ENCODE results near the gene TRIM54. TPM values are rescaled to one million over a fixed set of nuclear protein-coding genes. Genes with fewer than 3 reads are reported as not detected.

Gene TRIM54
- total RNA-seq, 2 experiments from 2014 or later: 0.16 to 0.23 TPM

DNA sequence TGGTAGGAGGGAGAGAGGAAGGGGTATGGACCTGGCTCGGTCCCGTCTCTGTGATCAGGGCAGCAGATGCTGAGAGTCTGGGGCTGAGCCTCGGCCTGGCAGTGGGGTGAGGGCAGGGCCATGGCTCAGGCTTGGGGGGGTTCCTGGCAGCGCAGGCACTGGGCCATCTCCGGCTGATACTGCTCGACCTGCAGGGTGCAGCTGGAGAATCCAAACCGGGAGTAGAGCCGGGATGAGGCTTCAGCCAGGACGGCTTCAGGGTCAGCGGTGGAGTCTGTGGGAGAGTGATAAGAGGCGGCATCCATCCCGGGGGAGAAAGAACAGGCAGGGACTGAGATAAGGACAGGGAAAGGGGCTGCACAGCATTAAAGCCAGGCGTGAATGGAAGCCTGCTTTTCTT lies 27.0 kb upstream of the TRIM54 start:
- peaks cover 30% of the 10 kb centered on the region for H3K27me3 Mint-ChIP-seq
- TF ChIP-seq, protein P1, sequence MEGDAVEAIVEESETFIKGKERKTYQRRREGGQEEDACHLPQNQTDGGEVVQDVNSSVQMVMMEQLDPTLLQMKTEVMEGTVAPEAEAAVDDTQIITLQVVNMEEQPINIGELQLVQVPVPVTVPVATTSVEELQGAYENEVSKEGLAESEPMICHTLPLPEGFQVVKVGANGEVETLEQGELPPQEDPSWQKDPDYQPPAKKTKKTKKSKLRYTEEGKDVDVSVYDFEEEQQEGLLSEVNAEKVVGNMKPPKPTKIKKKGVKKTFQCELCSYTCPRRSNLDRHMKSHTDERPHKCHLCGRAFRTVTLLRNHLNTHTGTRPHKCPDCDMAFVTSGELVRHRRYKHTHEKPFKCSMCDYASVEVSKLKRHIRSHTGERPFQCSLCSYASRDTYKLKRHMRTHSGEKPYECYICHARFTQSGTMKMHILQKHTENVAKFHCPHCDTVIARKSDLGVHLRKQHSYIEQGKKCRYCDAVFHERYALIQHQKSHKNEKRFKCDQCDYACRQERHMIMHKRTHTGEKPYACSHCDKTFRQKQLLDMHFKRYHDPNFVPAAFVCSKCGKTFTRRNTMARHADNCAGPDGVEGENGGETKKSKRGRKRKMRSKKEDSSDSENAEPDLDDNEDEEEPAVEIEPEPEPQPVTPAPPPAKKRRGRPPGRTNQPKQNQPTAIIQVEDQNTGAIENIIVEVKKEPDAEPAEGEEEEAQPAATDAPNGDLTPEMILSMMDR (IDR thresholded peaks at IDR 0.05): no peak

DNA sequence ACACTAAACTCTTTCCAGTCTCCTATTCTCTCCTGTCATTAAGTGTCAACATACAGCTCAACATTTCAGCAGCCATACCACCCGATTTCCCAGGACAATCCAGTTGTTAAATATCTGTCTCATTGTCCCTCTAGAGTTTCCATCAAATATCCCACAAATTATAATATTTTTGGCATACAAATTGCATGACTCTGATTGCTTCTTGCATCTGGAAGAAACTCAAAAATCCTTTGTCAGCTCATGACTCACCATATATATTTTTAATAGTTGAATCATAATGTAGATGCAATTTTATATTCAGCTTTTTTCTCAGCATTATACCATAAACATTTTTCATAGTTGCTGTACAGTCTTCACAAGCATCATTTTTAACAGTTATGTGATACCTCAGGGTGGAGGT lies 26.6 kb upstream of the TRIM54 start:
- Mint-ChIP-seq H3K36me3 (ENCODE audit: low read depth) (no peaks in the 10 kb centered on the region), H3K27ac (no peak overlapping the region), H3K9me3 (no peaks in the 10 kb centered on the region), H3K27me3 (peaks cover 35% of the 10 kb centered on the region), H3K4me3 (no peak overlapping the region), H3K4me1 (ENCODE audit: low read depth) (no peaks in the 10 kb centered on the region)
- DNase-seq (no peak), ATAC-seq (no peak)
- TF ChIP-seq, protein P1 (IDR thresholded peaks at IDR 0.05): no peak
- intact Hi-C loops (cut with micrococcal nuclease): no loop called here
- CTCF ChIA-PET: interaction anchor here (1.0 kb wide), 1 partner anchor 24 kb away, joined by 4 read pairs; no protein-coding TSS in a partner anchor
- POLR2A ChIA-PET: no interaction called here

More for the DNA sequence above, 27.0 kb upstream of the TRIM54 start:
- intact Hi-C loops (cut with micrococcal nuclease): no loop called here
- no peak overlapping the region for H3K27ac Mint-ChIP-seq
- no peak overlapping the region for H3K4me3 Mint-ChIP-seq
- ChIA-PET CTCF (no interaction called here), POLR2A (no interaction called here)
- ATAC-seq (no peak), DNase-seq (no peak)
- H3K9me3 Mint-ChIP-seq: no peaks in the 10 kb centered on the region
- no peaks in the 10 kb centered on the region for H3K36me3 Mint-ChIP-seq (ENCODE audit: low read depth)
- H3K4me1 Mint-ChIP-seq (ENCODE audit: low read depth): no peaks in the 10 kb centered on the region

DNA sequence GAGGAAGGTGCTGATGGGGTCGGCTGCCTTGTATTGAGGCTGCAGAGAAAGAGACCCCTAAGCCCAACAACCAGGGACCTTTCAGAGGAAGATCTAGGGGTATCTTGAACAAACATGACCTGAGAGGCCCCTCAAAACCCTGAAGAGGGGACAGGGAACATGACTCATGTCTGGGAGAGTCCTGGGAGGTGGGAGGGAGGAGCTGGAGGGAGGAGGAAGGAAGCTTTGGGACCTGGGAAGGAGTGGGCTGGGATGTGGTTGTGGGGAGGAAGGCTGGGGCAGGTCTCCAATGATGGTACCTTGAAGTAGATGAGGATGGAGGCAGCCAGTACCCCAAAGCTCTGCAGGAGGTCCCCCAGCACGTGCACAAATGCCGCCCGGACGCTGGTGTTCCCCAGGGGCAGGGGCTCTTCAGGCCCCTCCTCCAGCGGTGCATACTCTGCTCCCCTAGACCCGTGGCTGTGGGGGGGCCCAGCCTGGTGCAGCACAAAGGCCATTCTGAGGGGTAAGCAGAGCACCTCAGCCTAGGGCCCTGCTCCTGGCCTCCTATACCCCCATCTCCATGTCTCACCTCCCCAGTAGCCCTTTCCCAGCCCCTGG lies 25.3 kb upstream of the TRIM54 start:
- H3K36me3 Mint-ChIP-seq (ENCODE audit: low read depth): no peaks in the 10 kb centered on the region
- H3K4me3 Mint-ChIP-seq: no peak overlapping the region
- DNase-seq (no peak), ATAC-seq (no peak)
- H3K27ac Mint-ChIP-seq: no peak overlapping the region
- no peaks in the 10 kb centered on the region for H3K9me3 Mint-ChIP-seq
- ChIA-PET POLR2A (interaction anchor here (1.0 kb wide), 1 partner anchor 66 kb away, joined by 3 read pairs; the partner anchor contains the start of gene MPV17), CTCF (interaction anchor here (1.0 kb wide), 1 partner anchor 23 kb away, joined by 4 read pairs; no protein-coding TSS in a partner anchor)
- H3K27me3 Mint-ChIP-seq: peaks cover 44% of the 10 kb centered on the region
- peaks cover 4% of the 10 kb centered on the region for H3K4me1 Mint-ChIP-seq (ENCODE audit: low read depth)
- intact Hi-C loops (cut with micrococcal nuclease): no loop called here
- TF ChIP-seq, protein P1 (IDR thresholded peaks at IDR 0.05): no peak

DNA sequence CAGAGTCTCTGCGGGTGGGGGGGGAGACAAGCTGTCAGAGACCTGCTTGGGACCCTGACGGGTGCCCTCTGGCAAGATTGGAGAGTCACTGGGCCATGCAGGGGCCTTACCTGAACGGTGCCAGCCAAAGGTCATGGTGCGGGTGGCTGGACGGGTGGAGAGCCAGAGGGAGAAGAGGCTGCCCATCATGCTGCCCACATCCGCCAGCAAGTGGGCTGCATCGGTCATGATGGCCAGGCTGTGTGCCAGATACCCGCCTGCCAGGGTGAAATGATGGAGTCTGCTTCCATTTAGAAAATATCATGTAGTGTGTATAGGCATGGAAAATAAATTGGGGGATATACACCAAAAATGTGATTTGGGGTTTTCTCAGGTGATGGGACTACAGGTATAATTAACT lies 24.2 kb upstream of the TRIM54 start:
- H3K4me3 Mint-ChIP-seq: no peak overlapping the region
- intact Hi-C loops (cut with micrococcal nuclease): no loop called here
- no peak overlapping the region for H3K27ac Mint-ChIP-seq
- DNase-seq (no peak), ATAC-seq (no peak)
- H3K9me3 Mint-ChIP-seq: no peaks in the 10 kb centered on the region
- ChIA-PET CTCF (interaction anchor here (1.8 kb wide), 1 partner anchor 22 kb away, joined by 3 read pairs; no protein-coding TSS in a partner anchor), POLR2A (interaction anchor here (0.6 kb wide), 1 partner anchor 123 kb away, joined by 3 read pairs; no protein-coding TSS in a partner anchor)
- H3K36me3 Mint-ChIP-seq (ENCODE audit: low read depth): no peaks in the 10 kb centered on the region
- peaks cover 46% of the 10 kb centered on the region for H3K27me3 Mint-ChIP-seq
- peaks cover 4% of the 10 kb centered on the region for H3K4me1 Mint-ChIP-seq (ENCODE audit: low read depth)
- TF ChIP-seq, protein P1 (IDR thresholded peaks at IDR 0.05): no peak

DNA sequence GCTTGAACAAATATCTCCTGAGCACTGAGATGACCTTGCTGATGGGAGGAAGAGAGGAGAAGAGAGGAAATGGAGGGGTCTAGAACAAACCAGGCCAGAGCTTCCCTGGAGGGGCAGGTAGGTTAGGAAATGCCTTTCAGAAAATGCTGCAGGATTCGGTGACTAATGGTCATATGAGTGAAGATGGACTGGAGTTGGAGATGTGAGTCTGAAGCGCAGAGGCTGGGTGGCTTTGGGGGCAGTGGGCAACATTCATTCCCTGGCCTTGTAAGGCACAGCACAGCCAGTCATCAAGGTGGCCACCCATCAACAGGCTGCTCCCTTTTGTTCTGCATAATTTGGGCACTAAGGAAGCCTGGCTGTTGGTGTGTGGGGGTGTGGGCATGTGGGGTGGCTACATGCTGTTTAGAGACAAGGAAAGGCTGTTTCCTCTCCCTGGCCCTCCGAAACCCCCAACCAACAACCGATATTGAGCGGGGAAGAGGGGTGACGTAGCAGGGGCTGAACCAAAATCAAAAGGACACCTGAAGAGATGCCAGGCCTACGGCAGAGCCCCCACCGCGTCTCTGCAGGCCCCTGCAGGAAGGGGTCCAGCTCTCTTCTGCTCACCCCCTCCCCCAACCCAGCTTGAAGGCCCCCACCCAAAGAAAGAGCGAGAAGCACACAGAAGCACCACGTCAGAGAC lies 20.8 kb upstream of the TRIM54 start:
- Mint-ChIP-seq H3K4me3 (peak overlapping the region; percentile 39), H3K27ac (no peak overlapping the region), H3K36me3 (ENCODE audit: low read depth) (no peaks in the 10 kb centered on the region), H3K4me1 (ENCODE audit: low read depth) (peaks cover 24% of the 10 kb centered on the region), H3K9me3 (no peaks in the 10 kb centered on the region), H3K27me3 (peaks cover 48% of the 10 kb centered on the region)
- DNase-seq: no peak
- TF ChIP-seq, protein P1 (IDR thresholded peaks at IDR 0.05): no peak
- CTCF ChIA-PET: interaction anchor here (1.0 kb wide), 1 partner anchor 18 kb away, joined by 3 read pairs; no protein-coding TSS in a partner anchor
- POLR2A ChIA-PET: no interaction called here
- no peak for ATAC-seq
- intact Hi-C loops (cut with micrococcal nuclease): no loop called here

All from activated CD8-positive, alpha-beta T cell treated with anti-CD3 and anti-CD28 coated beads for 36 hours (primary cell).